ENCODE measurements around the gene FBXW12.

GRCh38 chr3:48420561-48420960, 48.5 kb downstream of the FBXW12 start:
- TF ChIP-seq CTCF (IDR thresholded peaks at IDR 0.05; ENCODE audit: extremely low read depth in 1 of 2, insufficient read depth in 1 of 2, low read depth in 1 of 2, low read length in 2 of 2), result no peak
- no peak for TF ChIP-seq MAX (IDR thresholded peaks at IDR 0.05; ENCODE audit: insufficient read depth, insufficient read length)
- TF ChIP-seq POLR2AphosphoS5 (IDR thresholded peaks at IDR 0.05; ENCODE audit: insufficient read depth, low read depth, low read length), result no peak
- TF ChIP-seq POLR2A (IDR thresholded peaks at IDR 0.05; ENCODE audit: low read depth, low read length), result no peak
- TF ChIP-seq EZH2 (IDR thresholded peaks at IDR 0.05; ENCODE audit: borderline replicate concordance, low read depth, low read length, severe bottlenecking), result no peak
